Breast epithelium (tissue), 4 donors: ENCODE results near the gene FOXN3. TPM values are rescaled to one million over a fixed set of nuclear protein-coding genes. Genes with fewer than 3 reads are reported as not detected.

ENCODE experiments used
- DNase-seq, 2 donors: peaks; one replicate each; pipeline ENCODE4 v3.0.0-alpha.2; 2019; ENCODE audit warnings: low spot score in 2 of 2
- H3K27ac ChIP-seq, 2 donors: fragments of 200-600 bp; sonication (generic) in 1 of 2; one replicate each; pipeline ENCODE4 v1.5.1; 2016 to 2019; ENCODE audit warnings: mild to moderate bottlenecking in 1 of 2
- H3K27me3 ChIP-seq, 2 donors: fragments of 200-600 bp; sonication (generic) in 1 of 2; one replicate each; pipeline versions ENCODE4 v1.5.1 to v1.6.0; 2017 to 2019; ENCODE audit warnings: control low read depth in 1 of 2, mild to moderate bottlenecking in 1 of 2
- H3K36me3 ChIP-seq: fragments of 200-600 bp; one replicate; pipeline ENCODE4 v1.5.1; 2019
- H3K4me1 ChIP-seq, 2 donors: fragments of 200-600 bp; sonication (generic); one replicate each; pipeline ENCODE4 v1.5.1; 2016 to 2019; ENCODE audit warnings: control low read depth in 1 of 2
- H3K4me3 ChIP-seq, 3 donors: fragments of 200-600 bp; sonication (generic); 1 replicate in 2 of 3; 2 replicates in 1 of 3; pipeline ENCODE4 v1.5.1; 2016 to 2019; ENCODE audit warnings: mild to moderate bottlenecking in 3 of 3, moderate library complexity in 2 of 3
- H3K9me3 ChIP-seq, 2 donors: fragments of 200-600 bp; sonication (generic) in 1 of 2; one replicate each; pipeline ENCODE4 v1.5.1; 2016 to 2019; ENCODE audit warnings: control low read depth in 1 of 2
- POLR2A ChIP-seq: fragments of 450-650 bp; IDR thresholded peaks from one replicate; pipeline ENCODE4 v1.6.1; 2016; ENCODE audit warnings: antibody characterized with exemption, mild to moderate bottlenecking, moderate library complexity
- POLR2AphosphoS5 ChIP-seq, 3 donors: sonication (generic); formaldehyde crosslinking; IDR thresholded peaks; one replicate each; pipeline ENCODE4 v1.6.1; 2017; ENCODE audit warnings: antibody characterized with exemption in 3 of 3
- intact Hi-C: fragments of 100-400 bp; cut with DNase I; formaldehyde crosslinking; loops from one replicate; pipeline ENCODE4 v1.15.1; 2023; ENCODE audit warnings: low total_unique reads
- total RNA-seq, 3 donors: library from RNA; depleted of rRNA; stranded (reverse); fragments of >200 nt; gene quantifications; one replicate each; pipeline ENCODE4 v1.1.0, GENCODE V29; 2016
- TF ChIP-seq, protein P1 (sequence below), 3 donors: fragments of 450-650 bp; IDR thresholded peaks; one replicate each; pipeline ENCODE4 v1.5.1; 2016 to 2017; ENCODE audit warnings: antibody characterized with exemption in 3 of 3, mild to moderate bottlenecking in 3 of 3, moderate library complexity in 3 of 3

FOXN3 gene
- total RNA-seq, 3 donors from 2014 or later: 70.7 to 180 (median 80.3) TPM

DNA sequence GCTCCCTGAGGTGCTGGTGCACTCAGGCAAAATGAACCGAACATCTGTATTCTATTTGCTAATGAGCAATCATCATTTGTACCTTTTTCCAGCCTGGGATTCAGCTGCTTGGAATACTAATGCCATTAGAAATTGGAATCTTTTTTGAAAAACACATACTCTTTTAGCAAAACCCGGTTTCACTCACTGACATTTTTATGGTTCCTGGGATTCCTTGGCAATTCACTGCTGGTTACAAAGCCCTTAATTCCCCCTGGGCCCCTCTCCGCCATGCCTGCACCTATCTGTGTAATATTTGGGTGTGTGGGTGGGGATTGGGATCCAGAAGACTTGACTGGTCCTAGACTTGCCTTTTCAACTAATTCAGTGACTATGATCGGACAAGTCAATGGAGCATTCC, 199.1 kb downstream of the FOXN3 start:
- intact Hi-C loops: no loop called here
- Histone ChIP-seq H3K36me3 (no peaks in the 10 kb centered on the region), H3K4me3 (no peak overlapping the region), H3K27ac (no peak overlapping the region), H3K27me3 (no peaks in the 10 kb centered on the region), H3K9me3 (no peaks in the 10 kb centered on the region), H3K4me1 (no peaks in the 10 kb centered on the region)
- DNase-seq: no peak
- no peak for TF ChIP-seq POLR2AphosphoS5 (IDR thresholded peaks at IDR 0.05)
- TF ChIP-seq POLR2A: no peak
- TF ChIP-seq, protein P1, sequence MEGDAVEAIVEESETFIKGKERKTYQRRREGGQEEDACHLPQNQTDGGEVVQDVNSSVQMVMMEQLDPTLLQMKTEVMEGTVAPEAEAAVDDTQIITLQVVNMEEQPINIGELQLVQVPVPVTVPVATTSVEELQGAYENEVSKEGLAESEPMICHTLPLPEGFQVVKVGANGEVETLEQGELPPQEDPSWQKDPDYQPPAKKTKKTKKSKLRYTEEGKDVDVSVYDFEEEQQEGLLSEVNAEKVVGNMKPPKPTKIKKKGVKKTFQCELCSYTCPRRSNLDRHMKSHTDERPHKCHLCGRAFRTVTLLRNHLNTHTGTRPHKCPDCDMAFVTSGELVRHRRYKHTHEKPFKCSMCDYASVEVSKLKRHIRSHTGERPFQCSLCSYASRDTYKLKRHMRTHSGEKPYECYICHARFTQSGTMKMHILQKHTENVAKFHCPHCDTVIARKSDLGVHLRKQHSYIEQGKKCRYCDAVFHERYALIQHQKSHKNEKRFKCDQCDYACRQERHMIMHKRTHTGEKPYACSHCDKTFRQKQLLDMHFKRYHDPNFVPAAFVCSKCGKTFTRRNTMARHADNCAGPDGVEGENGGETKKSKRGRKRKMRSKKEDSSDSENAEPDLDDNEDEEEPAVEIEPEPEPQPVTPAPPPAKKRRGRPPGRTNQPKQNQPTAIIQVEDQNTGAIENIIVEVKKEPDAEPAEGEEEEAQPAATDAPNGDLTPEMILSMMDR (IDR thresholded peaks at IDR 0.05): no peak

DNA sequence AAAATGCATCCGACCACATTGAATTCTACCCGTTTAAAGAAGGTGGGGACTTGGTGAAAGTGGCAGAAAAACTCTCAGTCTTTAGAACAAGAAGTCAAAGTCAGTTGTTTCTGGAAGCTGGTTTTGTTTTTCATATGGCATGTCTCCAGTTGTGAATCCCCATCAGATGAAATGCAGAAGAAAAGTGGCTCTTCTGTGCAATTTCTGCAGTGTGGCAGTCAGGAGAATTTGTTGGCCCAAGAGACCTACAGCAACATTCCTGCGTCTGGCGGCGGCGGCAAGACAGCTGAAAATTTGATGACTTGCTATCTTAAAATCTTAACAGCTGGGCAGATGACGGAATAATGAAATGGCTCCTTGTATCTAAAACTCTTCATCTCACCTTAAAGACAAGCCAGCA, 201.5 kb downstream of the FOXN3 start:
- Histone ChIP-seq H3K4me1 (no peaks in the 10 kb centered on the region), H3K9me3 (no peaks in the 10 kb centered on the region), H3K27me3 (no peaks in the 10 kb centered on the region), H3K27ac (no peak overlapping the region), H3K4me3 (no peak overlapping the region), H3K36me3 (no peaks in the 10 kb centered on the region)
- DNase-seq: no peak
- intact Hi-C loops: no loop called here
- TF ChIP-seq POLR2AphosphoS5 (IDR thresholded peaks at IDR 0.05): no peak

DNA sequence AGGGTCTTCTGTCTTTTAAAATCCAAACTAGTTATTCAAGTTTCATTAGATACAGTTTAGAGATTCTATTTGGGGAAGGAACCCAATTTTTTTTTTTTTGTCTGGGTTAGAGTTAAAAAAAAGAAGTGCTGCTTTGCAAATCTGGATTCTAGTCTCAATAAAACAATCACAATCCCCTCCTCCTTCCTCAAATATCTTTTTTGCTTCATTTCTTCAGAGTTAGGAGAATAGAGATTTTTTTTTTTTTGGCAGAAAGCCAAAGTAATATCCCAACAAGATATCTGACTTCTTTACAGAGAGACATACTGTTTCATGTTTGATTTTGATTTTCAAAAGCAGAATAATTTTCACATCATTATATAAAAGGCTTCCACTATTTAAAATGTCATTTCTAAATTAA, 201.9 kb downstream of the FOXN3 start:
- intact Hi-C loops: no loop called here
- H3K4me3 ChIP-seq: no peak overlapping the region
- no peak for DNase-seq
- H3K27ac ChIP-seq: peak overlapping the region in 1 of 2 donors; percentile 64
- TF ChIP-seq POLR2A (no peak), POLR2AphosphoS5 (IDR thresholded peaks at IDR 0.05) (no peak)
- TF ChIP-seq, protein P1 (IDR thresholded peaks at IDR 0.05): no peak
- H3K36me3 ChIP-seq: no peaks in the 10 kb centered on the region
- no peaks in the 10 kb centered on the region for H3K27me3 ChIP-seq
- no peaks in the 10 kb centered on the region for H3K9me3 ChIP-seq
- H3K4me1 ChIP-seq: no peaks in the 10 kb centered on the region

DNA sequence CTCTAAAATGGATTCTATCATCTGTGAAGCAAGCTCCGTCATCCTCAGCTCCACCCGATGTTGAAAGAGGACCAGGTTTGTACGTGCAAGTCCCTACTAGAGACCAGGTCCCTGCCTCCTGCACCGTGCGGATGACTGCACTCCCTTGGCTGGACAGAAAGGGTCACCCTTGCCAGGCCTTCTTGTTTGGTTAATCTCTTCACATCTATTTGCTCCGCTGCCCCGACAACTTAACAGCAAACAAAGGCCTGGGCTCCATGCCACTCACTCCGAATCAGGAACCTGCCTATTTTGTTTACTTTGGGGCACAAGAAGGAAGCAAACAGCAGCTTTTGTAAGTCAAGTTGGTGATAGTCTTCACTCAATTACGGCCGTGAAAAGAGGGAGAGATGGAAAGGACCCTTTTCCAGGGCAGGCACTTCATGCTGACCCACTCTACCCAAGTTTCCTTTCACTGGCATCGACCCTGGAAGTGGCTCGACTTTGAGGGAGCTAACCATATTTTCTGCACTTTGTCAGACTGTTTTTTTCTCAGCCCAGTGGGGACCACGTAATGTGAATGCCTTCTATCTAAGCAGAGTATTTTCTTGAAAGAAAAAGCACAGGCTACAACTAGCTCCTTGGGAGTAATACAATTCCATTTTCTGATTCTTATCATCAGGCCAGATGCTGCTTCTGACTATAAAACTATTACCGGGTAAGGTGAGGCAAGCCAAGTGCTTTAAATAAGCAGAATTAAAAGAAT, 202.6 kb downstream of the FOXN3 start:
- DNase-seq: peak; percentile 80 to 92
- no peaks in the 10 kb centered on the region for H3K27me3 ChIP-seq
- H3K27ac ChIP-seq: peak overlapping the region; percentile 56 to 64
- TF ChIP-seq, protein P1 (IDR thresholded peaks at IDR 0.05): no peak
- peak in 1 of 3 donors; percentile 32 for TF ChIP-seq POLR2AphosphoS5 (IDR thresholded peaks at IDR 0.05)
- no peaks in the 10 kb centered on the region for H3K36me3 ChIP-seq
- H3K4me3 ChIP-seq: no peak overlapping the region
- intact Hi-C loops: no loop called here
- no peaks in the 10 kb centered on the region for H3K4me1 ChIP-seq
- H3K9me3 ChIP-seq: no peaks in the 10 kb centered on the region

DNA sequence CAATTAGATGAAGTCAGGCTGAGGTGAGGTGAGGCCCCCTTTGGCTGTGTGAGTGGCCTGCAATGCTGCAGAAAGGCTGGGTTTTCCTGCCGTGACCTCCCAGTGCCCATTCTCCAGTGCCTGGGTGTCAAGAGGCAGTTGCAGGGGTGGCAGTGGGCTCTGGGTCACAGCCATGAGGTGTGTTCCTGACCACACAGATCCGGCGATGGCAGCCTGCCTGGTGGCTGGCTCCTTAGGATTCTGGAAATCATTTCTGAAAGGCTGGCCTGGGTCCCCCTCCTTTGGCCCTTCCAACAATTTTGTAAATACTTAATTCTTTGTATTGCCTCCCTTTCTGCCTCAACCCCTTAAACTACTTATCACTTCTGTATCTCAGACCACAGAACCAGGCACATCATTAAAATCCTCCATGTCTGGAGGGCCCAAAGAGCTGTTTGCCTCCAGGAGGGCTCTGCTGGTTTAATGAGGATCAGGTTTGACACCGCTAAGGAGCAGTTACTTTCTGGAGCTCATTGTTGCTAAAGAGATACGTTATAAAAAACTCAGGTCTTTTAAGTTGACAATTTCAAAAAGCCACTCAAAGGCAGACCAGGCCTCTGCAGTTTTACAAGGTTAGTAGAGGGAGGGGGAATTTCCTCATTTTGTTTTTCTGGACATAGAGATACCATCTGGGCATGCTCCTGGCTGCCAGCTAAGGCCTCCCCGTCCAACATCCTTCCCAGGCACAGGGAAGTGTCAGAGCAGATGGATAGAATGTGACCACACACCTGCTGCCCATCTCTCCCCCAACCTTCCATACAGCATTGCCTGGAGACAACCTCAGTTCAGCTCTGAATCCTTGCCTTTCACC, 204.4 kb downstream of the FOXN3 start:
- intact Hi-C loops: no loop called here
- Histone ChIP-seq H3K27ac (no peak overlapping the region), H3K4me3 (no peak overlapping the region), H3K9me3 (no peaks in the 10 kb centered on the region), H3K27me3 (no peaks in the 10 kb centered on the region), H3K36me3 (no peaks in the 10 kb centered on the region), H3K4me1 (no peaks in the 10 kb centered on the region)
- DNase-seq: no peak
- no peak for TF ChIP-seq POLR2A
- no peak for TF ChIP-seq POLR2AphosphoS5 (IDR thresholded peaks at IDR 0.05)
- TF ChIP-seq, protein P1 (IDR thresholded peaks at IDR 0.05): no peak
